B cell (primary cell): ENCODE data around the gene PRRG2. TPM values are rescaled to one million over a fixed set of nuclear protein-coding genes. Genes with fewer than 3 reads are reported as not detected.

Experiments
- ATAC-seq: fragments of 200-7000 bp; cut with Tn5 transposase; one replicate; pipeline ENCODE4 v1.10.0; 2021; ENCODE audit warnings: low read depth, mild to moderate bottlenecking, moderate number of reproducible peaks, moderate library complexity
- CTCF ChIA-PET: fragments of 350-600 bp; sonication (Branson Sonifier 250); formaldehyde crosslinking; loops from one replicate; lab custom pipeline; 2021; ENCODE audit warnings: antibody characterized with exemption, inconsistent platforms; lab: Charles Lee
- POLR2A ChIA-PET: fragments of 350-600 bp; sonication (Branson Sonifier 250); formaldehyde crosslinking; loops from one replicate; lab custom pipeline; 2021; ENCODE audit warnings: antibody characterized with exemption; lab: Charles Lee
- DNase-seq: peaks from one replicate; pipeline ENCODE4 v3.0.0; 2013
- H2AFZ ChIP-seq: 2 replicates; pipeline ENCODE4 v1.6.1; 2012; ENCODE audit warnings: mild to moderate bottlenecking, low read depth, low read length; ENCODE audit not compliant: insufficient read depth, poor library complexity, severe bottlenecking
- H3K27ac ChIP-seq, 2 donors: 1 replicate in 1 of 2; 2 replicates in 1 of 2; pipeline ENCODE4 v1.5.1; 2012 to 2013; ENCODE audit warnings: low read length in 2 of 2, mild to moderate bottlenecking in 2 of 2, moderate library complexity in 1 of 2
- H3K27me3 ChIP-seq, 4 experiments: fragments of 200-600 bp in 1 of 4; sonication (generic) in 1 of 4; replicated peaks in 1 of 4; 1 replicate in 2 of 4; 2 replicates in 2 of 4; pipeline versions ENCODE4 v1.6.1 to v1.7.0; 2013 to 2016; ENCODE audit warnings: low read length in 3 of 4, mild to moderate bottlenecking in 2 of 4, mixed read lengths in 1 of 4, moderate library complexity in 1 of 4; ENCODE audit not compliant: insufficient read depth in 4 of 4, control insufficient read depth in 3 of 4; ENCODE audit errors: control extremely low read depth in 1 of 4
- H3K36me3 ChIP-seq, 2 experiments: replicated peaks in 1 of 2; 1 replicate in 1 of 2; 2 replicates in 1 of 2; pipeline versions ENCODE4 v1.6.1 to v1.7.1; 2013; ENCODE audit warnings: low read length in 1 of 2; ENCODE audit not compliant: insufficient read depth in 2 of 2, control insufficient read depth in 1 of 2; ENCODE audit errors: control extremely low read depth in 1 of 2, extremely low read depth in 1 of 2
- H3K4me1 ChIP-seq, 2 donors: fragments of 200-600 bp in 1 of 2; sonication (generic) in 1 of 2; 1 replicate in 1 of 2; 2 replicates in 1 of 2; pipeline versions ENCODE4 v1.5.1 to v1.6.1; 2013 to 2017; ENCODE audit warnings: low read length in 2 of 2; ENCODE audit not compliant: control insufficient read depth in 2 of 2, insufficient read depth in 2 of 2
- H3K4me2 ChIP-seq: replicated peaks from 2 replicates; pipeline ENCODE3; 2012; ENCODE audit warnings: mild to moderate bottlenecking, low read depth, low read length; ENCODE audit not compliant: poor library complexity, severe bottlenecking
- H3K4me3 ChIP-seq, 5 experiments: fragments of 200-600 bp in 1 of 5; sonication (generic) in 1 of 5; 1 replicate in 3 of 5; 2 replicates in 2 of 5; pipeline versions ENCODE4 v1.5.1 to v1.7.0; 2011 to 2016; ENCODE audit warnings: low read length in 4 of 5, mild to moderate bottlenecking in 4 of 5, low read depth in 2 of 5, control low read depth in 1 of 5, moderate library complexity in 1 of 5; ENCODE audit not compliant: insufficient read depth in 1 of 5; ENCODE audit errors: control extremely low read depth in 1 of 5, extremely low read depth in 1 of 5
- H3K79me2 ChIP-seq: fragments of 200-600 bp; sonication (generic); one replicate; pipeline ENCODE4 v1.6.0; 2016; ENCODE audit warnings: low read length; ENCODE audit not compliant: control insufficient read depth, insufficient read depth
- H3K9ac ChIP-seq: fragments of 200-600 bp; sonication (generic); 2 replicates; pipeline ENCODE4 v1.6.1; 2017; ENCODE audit warnings: mild to moderate bottlenecking, low read length, moderate library complexity
- H3K9me3 ChIP-seq, 3 donors: one replicate each; pipeline versions ENCODE4 v1.6.1 to v1.7.1; 2013; ENCODE audit warnings: low read length in 2 of 3; ENCODE audit not compliant: control insufficient read depth in 2 of 3, insufficient read depth in 1 of 3; ENCODE audit errors: control extremely low read depth in 1 of 3
- H4K20me1 ChIP-seq: 2 replicates; pipeline ENCODE4 v1.6.0; 2012; ENCODE audit warnings: mild to moderate bottlenecking, low read length; ENCODE audit not compliant: insufficient read depth, control insufficient read depth, poor library complexity, severe bottlenecking
- H3K27ac Mint-ChIP-seq: one replicate; pipeline ENCODE4 v1.8.0; 2021; ENCODE audit warnings: mixed read lengths
- H3K27me3 Mint-ChIP-seq: one replicate; pipeline ENCODE4 v1.8.0; 2021; ENCODE audit warnings: mixed read lengths
- H3K4me1 Mint-ChIP-seq: one replicate; pipeline ENCODE4 v1.8.0; 2021; ENCODE audit warnings: mixed read lengths
- H3K4me3 Mint-ChIP-seq: one replicate; pipeline ENCODE4 v1.8.0; 2021; ENCODE audit warnings: mixed read lengths
- H3K9me3 Mint-ChIP-seq: one replicate; pipeline ENCODE4 v1.8.0; 2022; ENCODE audit warnings: mixed read lengths; ENCODE audit not compliant: insufficient read depth
- CTCF ChIP-seq: fragments of 200-600 bp; IDR thresholded peaks from one replicate; pipeline ENCODE4 v1.8.0; 2022; ENCODE audit warnings: antibody characterized with exemption, mild to moderate bottlenecking
- EZH2 ChIP-seq: IDR thresholded peaks from 2 replicates; pipeline ENCODE4 v1.6.1; 2012; ENCODE audit warnings: borderline replicate concordance, low read depth, mild to moderate bottlenecking, moderate library complexity, low read length; ENCODE audit not compliant: insufficient read depth, poor library complexity, severe bottlenecking
- WGBS: methylation state at CpG from one replicate; pipeline ENCODE4 v1.1.5; 2013; ENCODE audit warnings: missing lambda C conversion rate; ENCODE audit not compliant: insufficient coverage; 5-methylcytosine and 5-hydroxymethylcytosine counted together
- intact Hi-C: fragments of 100-400 bp; cut with micrococcal nuclease; formaldehyde crosslinking; loops from one replicate; pipeline ENCODE4 v1.10.0; 2022
- polyA plus RNA-seq: library from polyadenylated mRNA; depleted of rRNA; stranded (reverse); fragments of >200 nt; gene quantifications from 2 replicates; pipeline ENCODE4 v1.2.3, GENCODE V29; 2012
- total RNA-seq, 2 donors: library from RNA; stranded (reverse); fragments of 120-200 nt in 1 of 2; gene quantifications; 1 replicate in 1 of 2; 2 replicates in 1 of 2; pipeline versions ENCODE4 v1.2.3 to v1.2.4, GENCODE V29; 2013 to 2022

PRRG2 gene
- total and polyA plus RNA-seq, 2 donors (not counting 1 experiment from before 2014, with no cell fraction given) = 1.1 to 4.4 TPM

DNA sequence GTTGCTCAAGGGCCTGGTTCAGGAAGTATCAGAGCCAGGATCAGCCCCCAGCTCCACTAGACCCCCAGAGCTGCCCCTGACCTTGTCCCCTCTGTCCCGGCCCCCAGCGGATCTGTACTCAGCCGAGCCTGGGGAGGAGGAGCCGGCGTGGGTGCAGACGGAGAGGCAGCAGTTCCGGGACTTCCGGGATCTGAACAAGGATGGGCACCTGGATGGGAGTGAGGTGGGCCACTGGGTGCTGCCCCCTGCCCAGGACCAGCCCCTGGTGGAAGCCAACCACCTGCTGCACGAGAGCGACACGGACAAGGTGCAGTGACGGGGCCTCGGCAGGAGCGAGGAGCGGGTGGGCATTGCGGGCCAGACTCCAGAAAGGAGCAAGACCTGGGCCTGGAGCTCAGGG, 38.7 kb upstream of the PRRG2 start:
- Histone ChIP-seq H3K79me2 (no peaks in the 10 kb centered on the region), H3K9me3 (no peaks in the 10 kb centered on the region), H2AFZ (no peak overlapping the region), H3K4me2 (no peak overlapping the region), H4K20me1 (no peaks in the 10 kb centered on the region), H3K4me3 (no peak overlapping the region), H3K27me3 (no peaks in the 10 kb centered on the region), H3K9ac (no peak overlapping the region), H3K4me1 (peaks cover 10 to 24% of the 10 kb centered on the region in 2 donors), H3K36me3 (no peaks in the 10 kb centered on the region), H3K27ac (no peak overlapping the region)
- ChIA-PET CTCF (interaction anchor here (1.1 to 1.3 kb wide), 2 partner anchors 35 to 136 kb away, joined by 3 read pairs; no protein-coding TSS in a partner anchor), POLR2A (interaction anchor here (0.5 kb wide), 1 partner anchor 44 kb away, joined by 4 read pairs; no protein-coding TSS in a partner anchor)
- no peak overlapping the region for H3K27ac Mint-ChIP-seq
- no peak overlapping the region for H3K4me3 Mint-ChIP-seq
- intact Hi-C loops = no loop called here
- peaks cover 25% of the 10 kb centered on the region for H3K4me1 Mint-ChIP-seq
- no peak for DNase-seq
- H3K27me3 Mint-ChIP-seq = no peaks in the 10 kb centered on the region
- H3K9me3 Mint-ChIP-seq = no peaks in the 10 kb centered on the region
- ATAC-seq = no peak
- TF ChIP-seq CTCF (no peak), EZH2 (no peak)
- 97% methylated on average over 16 of the region's 16 CpGs for WGBS

- Histone ChIP-seq H4K20me1 (no peaks in the 10 kb centered on the region), H3K4me3 (no peak overlapping the region), H3K27ac (no peak overlapping the region), H3K27me3 (no peaks in the 10 kb centered on the region), H3K79me2 (no peaks in the 10 kb centered on the region), H3K4me1 (peaks cover 4 to 18% of the 10 kb centered on the region in 2 donors), H3K4me2 (no peak overlapping the region), H2AFZ (no peak overlapping the region), H3K9me3 (no peaks in the 10 kb centered on the region), H3K36me3 (no peaks in the 10 kb centered on the region), H3K9ac (no peak overlapping the region)
- CTCF ChIA-PET = interaction anchor here (1.3 kb wide), 1 partner anchor 135 kb away, joined by 3 read pairs; no protein-coding TSS in a partner anchor
- ATAC-seq (no peak), DNase-seq (no peak)
- intact Hi-C loops = no loop called here
- no peaks in the 10 kb centered on the region for H3K27me3 Mint-ChIP-seq
- TF ChIP-seq CTCF (no peak), EZH2 (no peak)
- no peaks in the 10 kb centered on the region for H3K9me3 Mint-ChIP-seq
- no peak overlapping the region for H3K27ac Mint-ChIP-seq
- POLR2A ChIA-PET = interaction anchor here (0.5 kb wide), 1 partner anchor 44 kb away, joined by 4 read pairs; no protein-coding TSS in a partner anchor
- 94% methylated on average over 11 of the region's 14 CpGs for WGBS
- peaks cover 19% of the 10 kb centered on the region for H3K4me1 Mint-ChIP-seq
- no peak overlapping the region for H3K4me3 Mint-ChIP-seq
Observed at GRCh38 chr19:49543032-49543431, 38.1 kb upstream of the PRRG2 start.
